Measurements from ENCODE around the gene ADCK1. TPM values are rescaled to one million over a fixed set of nuclear protein-coding genes. Genes with fewer than 3 reads are reported as not detected.

The ADCK1 gene
- total RNA-seq, 1 experiment from 2014 or later = 11.4 TPM

DNA sequence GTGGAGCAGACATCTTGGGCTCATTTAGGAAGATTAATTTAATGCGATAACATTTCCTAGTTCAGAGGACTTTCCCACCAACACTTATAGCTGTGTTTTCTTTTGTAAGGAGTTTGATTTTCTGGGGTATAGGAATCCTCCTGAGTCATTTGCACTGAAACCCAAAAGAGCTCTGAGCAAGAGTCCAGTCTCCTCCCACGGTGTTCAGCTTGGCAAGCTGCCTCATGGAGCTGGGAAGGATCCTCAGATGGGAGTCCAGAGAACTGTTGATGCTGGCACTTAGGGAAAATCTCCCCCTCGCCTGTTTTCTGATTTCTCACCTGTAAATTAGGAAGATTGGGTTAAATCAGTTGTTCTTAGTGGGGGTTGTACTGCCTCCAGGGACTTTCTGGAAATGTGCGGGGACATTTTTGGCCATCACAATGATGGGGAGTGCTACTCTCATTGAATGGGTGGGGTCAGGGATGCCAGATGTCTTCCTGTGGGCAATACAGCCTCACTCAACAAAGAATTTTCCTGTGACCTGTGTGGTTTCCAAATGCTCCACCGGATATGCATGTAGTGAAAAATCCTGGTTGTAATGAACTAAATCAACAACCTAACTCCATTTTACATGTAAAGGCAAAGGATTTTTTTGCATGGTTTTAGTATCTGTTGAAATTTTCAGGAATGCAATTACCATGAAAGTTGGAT lies 150.6 kb downstream of the ADCK1 start (continued):
- TF ChIP-seq HMGXB4 (CRISPR knock-in tag; IDR thresholded peaks at IDR 0.05) (no peak), ELF4 (CRISPR knock-in tag; IDR thresholded peaks at IDR 0.05; ENCODE audit: low read depth) (no peak), MYBL2 (CRISPR knock-in tag; IDR thresholded peaks at IDR 0.05) (no peak)
- TF ChIP-seq, protein P1, sequence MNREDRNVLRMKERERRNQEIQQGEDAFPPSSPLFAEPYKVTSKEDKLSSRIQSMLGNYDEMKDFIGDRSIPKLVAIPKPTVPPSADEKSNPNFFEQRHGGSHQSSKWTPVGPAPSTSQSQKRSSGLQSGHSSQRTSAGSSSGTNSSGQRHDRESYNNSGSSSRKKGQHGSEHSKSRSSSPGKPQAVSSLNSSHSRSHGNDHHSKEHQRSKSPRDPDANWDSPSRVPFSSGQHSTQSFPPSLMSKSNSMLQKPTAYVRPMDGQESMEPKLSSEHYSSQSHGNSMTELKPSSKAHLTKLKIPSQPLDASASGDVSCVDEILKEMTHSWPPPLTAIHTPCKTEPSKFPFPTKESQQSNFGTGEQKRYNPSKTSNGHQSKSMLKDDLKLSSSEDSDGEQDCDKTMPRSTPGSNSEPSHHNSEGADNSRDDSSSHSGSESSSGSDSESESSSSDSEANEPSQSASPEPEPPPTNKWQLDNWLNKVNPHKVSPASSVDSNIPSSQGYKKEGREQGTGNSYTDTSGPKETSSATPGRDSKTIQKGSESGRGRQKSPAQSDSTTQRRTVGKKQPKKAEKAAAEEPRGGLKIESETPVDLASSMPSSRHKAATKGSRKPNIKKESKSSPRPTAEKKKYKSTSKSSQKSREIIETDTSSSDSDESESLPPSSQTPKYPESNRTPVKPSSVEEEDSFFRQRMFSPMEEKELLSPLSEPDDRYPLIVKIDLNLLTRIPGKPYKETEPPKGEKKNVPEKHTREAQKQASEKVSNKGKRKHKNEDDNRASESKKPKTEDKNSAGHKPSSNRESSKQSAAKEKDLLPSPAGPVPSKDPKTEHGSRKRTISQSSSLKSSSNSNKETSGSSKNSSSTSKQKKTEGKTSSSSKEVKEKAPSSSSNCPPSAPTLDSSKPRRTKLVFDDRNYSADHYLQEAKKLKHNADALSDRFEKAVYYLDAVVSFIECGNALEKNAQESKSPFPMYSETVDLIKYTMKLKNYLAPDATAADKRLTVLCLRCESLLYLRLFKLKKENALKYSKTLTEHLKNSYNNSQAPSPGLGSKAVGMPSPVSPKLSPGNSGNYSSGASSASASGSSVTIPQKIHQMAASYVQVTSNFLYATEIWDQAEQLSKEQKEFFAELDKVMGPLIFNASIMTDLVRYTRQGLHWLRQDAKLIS (CRISPR knock-in tag; IDR thresholded peaks at IDR 0.05; ENCODE audit: borderline replicate concordance) = no peak

DNA sequence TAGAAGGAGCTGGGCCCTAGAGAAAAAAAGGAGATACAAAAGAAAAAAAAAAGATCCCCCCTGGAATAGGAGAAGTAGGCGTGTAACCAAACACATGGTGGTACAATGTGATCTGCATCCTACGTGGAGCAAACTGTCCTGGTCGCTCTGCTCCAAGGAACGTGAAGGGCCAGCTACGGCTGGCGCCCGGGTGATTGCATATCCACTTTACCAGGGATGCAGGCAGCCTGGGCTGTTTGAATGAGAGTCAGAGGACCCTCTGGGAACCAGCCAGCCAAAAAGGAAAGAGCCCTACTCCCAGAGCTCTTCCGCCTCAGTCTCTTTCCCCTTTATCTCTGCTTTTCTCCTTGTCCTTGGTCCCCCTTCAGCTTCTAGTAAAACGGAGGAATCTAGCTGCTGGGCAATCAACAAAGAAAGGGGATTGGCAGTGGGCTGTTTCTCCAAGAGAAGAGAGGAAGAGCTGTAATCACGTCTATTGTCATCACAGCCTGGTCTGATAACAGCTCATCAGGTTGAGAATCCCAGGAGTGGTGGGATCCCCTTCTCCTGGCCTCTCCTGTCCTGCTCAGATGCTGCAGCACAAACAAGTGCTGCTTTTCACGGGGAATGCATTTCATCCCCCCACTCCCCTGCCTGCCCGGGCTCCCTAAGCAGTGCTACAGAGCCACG lies 156.0 kb downstream of the ADCK1 start:
- ChIA-PET POLR2A (no interaction called here), CTCF (interaction anchor here (1.2 kb wide), 1 partner anchor 24 kb away, joined by 7 read pairs; no protein-coding TSS in a partner anchor)
- H3K4me1 Mint-ChIP-seq = no peaks in the 10 kb centered on the region
- DNase-seq (ENCODE audit: low spot score) = no peak
- peaks cover 18% of the 10 kb centered on the region for H3K9me3 Mint-ChIP-seq
- peaks cover 4% of the 10 kb centered on the region for H3K27me3 Mint-ChIP-seq (ENCODE audit: low read depth)
- H3K36me3 Mint-ChIP-seq = no peaks in the 10 kb centered on the region
- no peak overlapping the region for H3K4me3 Mint-ChIP-seq
- no peak; the same call in none of the 2 replicates for ATAC-seq
- no peak overlapping the region for H3K27ac Mint-ChIP-seq
- TF ChIP-seq ATF1 (CRISPR knock-in tag; IDR thresholded peaks at IDR 0.05) (no peak), NFYB (CRISPR knock-in tag; conservative IDR thresholded peaks at IDR 0.05; ENCODE audit: low read depth) (no peak), CREB1 (CRISPR knock-in tag; IDR thresholded peaks at IDR 0.05) (no peak), ZNF425 (CRISPR knock-in tag; conservative IDR thresholded peaks at IDR 0.05) (no peak), NFE2L1 (CRISPR knock-in tag; IDR thresholded peaks at IDR 0.05) (no peak), ZNF317 (CRISPR knock-in tag; IDR thresholded peaks at IDR 0.05; ENCODE audit: borderline replicate concordance, low read depth) (no peak), CBFB (CRISPR knock-in tag; IDR thresholded peaks at IDR 0.05; ENCODE audit: low read depth) (no peak), SP1 (CRISPR knock-in tag; conservative IDR thresholded peaks at IDR 0.05) (no peak), NR1H2 (CRISPR knock-in tag; IDR thresholded peaks at IDR 0.05) (no peak), TP53 (CRISPR knock-in tag; IDR thresholded peaks at IDR 0.05) (no peak), FOXP4 (CRISPR knock-in tag; IDR thresholded peaks at IDR 0.05) (no peak)
- TF ChIP-seq, protein P2, sequence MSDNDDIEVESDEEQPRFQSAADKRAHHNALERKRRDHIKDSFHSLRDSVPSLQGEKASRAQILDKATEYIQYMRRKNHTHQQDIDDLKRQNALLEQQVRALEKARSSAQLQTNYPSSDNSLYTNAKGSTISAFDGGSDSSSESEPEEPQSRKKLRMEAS (CRISPR knock-in tag; IDR thresholded peaks at IDR 0.05) = no peak
- TF ChIP-seq, protein P3, sequence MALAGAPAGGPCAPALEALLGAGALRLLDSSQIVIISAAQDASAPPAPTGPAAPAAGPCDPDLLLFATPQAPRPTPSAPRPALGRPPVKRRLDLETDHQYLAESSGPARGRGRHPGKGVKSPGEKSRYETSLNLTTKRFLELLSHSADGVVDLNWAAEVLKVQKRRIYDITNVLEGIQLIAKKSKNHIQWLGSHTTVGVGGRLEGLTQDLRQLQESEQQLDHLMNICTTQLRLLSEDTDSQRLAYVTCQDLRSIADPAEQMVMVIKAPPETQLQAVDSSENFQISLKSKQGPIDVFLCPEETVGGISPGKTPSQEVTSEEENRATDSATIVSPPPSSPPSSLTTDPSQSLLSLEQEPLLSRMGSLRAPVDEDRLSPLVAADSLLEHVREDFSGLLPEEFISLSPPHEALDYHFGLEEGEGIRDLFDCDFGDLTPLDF (CRISPR knock-in tag; IDR thresholded peaks at IDR 0.05) = no peak
- TF ChIP-seq, protein P4, sequence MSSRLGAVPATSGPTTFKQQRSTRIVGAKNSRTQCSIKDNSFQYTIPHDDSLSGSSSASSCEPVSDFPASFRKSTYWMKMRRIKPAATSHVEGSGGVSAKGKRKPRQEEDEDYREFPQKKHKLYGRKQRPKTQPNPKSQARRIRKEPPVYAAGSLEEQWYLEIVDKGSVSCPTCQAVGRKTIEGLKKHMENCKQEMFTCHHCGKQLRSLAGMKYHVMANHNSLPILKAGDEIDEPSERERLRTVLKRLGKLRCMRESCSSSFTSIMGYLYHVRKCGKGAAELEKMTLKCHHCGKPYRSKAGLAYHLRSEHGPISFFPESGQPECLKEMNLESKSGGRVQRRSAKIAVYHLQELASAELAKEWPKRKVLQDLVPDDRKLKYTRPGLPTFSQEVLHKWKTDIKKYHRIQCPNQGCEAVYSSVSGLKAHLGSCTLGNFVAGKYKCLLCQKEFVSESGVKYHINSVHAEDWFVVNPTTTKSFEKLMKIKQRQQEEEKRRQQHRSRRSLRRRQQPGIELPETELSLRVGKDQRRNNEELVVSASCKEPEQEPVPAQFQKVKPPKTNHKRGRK (CRISPR knock-in tag; IDR thresholded peaks at IDR 0.05; ENCODE audit: borderline replicate concordance) = no peak

All from WTC11 (cell line).